ENCODE results near the gene ANKRD33.

Gene ANKRD33

DNA sequence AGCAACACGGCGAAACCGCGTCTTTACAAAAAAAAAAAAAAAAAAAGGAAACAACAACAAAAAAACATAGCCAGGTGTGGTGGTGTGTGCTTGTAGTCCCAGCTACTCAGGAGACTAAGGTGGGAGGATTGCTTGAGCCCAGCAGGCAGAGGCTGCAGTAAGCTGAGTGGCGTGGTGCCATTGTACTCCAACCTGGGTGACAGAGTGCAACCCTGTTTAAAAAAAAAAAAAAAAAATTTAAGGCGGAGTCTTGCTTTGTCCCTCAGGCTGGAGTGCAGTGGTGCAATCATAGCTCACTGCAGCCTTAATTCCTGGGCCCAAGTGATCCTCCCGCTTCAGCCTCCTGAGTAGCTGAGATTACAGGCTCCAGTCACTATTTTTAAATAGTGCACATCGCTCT lies 21.1 kb upstream of the ANKRD33 start:
- Mint-ChIP-seq H3K27me3 (peaks cover 67% of the 10 kb centered on the region), H3K9me3 (no peaks in the 10 kb centered on the region), H3K36me3 (ENCODE audit: low read depth) (no peaks in the 10 kb centered on the region), H3K4me1 (ENCODE audit: low read depth) (peaks cover 68% of the 10 kb centered on the region), H3K27ac (no peak overlapping the region), H3K4me3 (no peak overlapping the region)
- intact Hi-C loops (cut with micrococcal nuclease) = no loop called here

DNA sequence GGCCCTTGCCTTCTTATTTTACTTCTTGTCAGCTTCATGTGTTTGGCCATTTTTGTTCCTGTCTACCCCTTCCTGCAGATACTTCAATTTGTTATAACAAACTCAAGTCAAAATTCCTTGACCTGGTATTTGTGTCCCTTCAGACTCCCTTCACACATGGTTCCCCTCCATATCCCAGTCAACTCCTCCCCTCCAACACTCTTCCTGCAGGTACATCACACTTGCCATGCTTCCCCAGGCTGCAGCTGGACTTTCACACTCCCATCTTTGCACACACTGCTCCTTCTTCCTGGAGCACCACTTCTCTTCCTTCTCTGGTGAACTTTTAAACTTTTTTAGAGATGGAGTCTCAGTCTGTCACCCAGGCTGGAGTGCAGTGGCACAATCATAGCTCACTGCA lies 20.5 kb upstream of the ANKRD33 start:
- no peak overlapping the region for H3K27ac Mint-ChIP-seq
- H3K27me3 Mint-ChIP-seq = peaks cover 62% of the 10 kb centered on the region
- intact Hi-C loops (cut with micrococcal nuclease) = no loop called here
- no peaks in the 10 kb centered on the region for H3K9me3 Mint-ChIP-seq
- peaks cover 69% of the 10 kb centered on the region for H3K4me1 Mint-ChIP-seq (ENCODE audit: low read depth)
- H3K4me3 Mint-ChIP-seq = no peak overlapping the region
- no peaks in the 10 kb centered on the region for H3K36me3 Mint-ChIP-seq (ENCODE audit: low read depth)

DNA sequence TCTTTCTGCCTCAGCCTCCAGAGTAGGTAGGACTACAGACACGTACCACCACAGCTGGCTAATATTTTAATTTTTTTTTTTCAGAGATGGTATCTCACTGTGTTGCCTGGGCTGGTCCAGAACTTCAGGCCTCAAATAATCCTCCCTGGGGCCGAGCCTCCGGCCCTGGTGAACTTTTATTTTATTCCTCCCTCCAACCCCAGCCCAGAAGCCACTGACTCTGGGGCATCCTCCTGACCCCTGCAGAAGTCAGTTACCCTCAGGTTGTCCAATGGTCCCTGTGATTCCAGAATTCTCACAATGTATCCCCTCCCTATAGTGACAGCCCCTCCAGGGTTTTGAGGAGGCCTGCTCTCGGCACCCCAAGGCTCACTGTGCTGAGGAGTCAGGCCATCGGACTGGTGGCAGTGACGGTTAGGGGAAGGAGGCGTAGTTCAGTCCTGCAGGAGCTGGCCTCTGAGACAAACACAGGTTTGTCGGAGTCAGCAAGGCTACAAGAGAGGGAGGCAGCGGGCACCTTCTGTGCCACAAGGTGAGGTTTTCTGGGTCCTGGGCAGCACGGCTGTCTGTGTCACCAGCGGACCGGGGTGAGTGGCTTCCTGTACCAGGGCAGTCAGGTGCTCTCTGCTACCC lies 20.0 kb upstream of the ANKRD33 start:
- peaks cover 58% of the 10 kb centered on the region for H3K27me3 Mint-ChIP-seq
- H3K36me3 Mint-ChIP-seq (ENCODE audit: low read depth) = no peaks in the 10 kb centered on the region
- H3K4me3 Mint-ChIP-seq = no peak overlapping the region
- H3K4me1 Mint-ChIP-seq (ENCODE audit: low read depth) = peaks cover 69% of the 10 kb centered on the region
- H3K9me3 Mint-ChIP-seq = no peaks in the 10 kb centered on the region
- intact Hi-C loops (cut with micrococcal nuclease) = no loop called here
- no peak overlapping the region for H3K27ac Mint-ChIP-seq

DNA sequence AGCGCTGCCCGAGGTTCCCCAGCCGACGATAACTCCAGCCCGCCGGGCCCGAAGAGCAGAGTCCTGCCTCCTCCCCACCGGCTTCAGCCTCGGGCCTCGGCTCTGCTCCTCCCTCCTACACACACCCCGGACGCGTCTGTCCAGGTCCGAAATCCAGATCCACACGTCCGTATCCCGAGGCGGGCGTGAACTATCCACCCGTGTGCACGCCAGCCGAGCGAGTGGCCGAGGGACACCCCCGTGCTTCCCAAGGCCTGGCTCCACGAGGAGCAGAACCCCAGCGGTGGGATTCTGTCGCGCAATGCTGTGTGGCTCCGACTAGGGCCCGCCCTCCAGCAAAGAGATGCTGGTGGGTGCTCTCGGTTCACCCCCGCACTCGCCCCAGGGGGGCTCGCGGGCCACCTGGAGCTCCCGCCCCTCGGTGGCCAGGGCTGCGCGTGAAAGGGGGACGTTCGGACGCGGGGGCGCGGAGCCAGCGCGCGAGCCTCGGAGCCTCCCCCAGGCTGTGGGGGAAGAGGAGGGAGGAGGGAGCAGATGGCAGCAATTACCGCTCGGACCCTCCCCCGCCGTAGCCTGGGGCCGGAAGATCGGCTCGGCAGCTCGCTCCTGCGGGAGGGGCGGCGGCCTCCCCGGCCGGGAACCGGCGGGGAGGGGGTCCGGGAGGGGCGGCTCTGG lies 18.9 kb upstream of the ANKRD33 start:
- Mint-ChIP-seq H3K4me3 (peak overlapping the region; percentile 68), H3K4me1 (ENCODE audit: low read depth) (peaks cover 62% of the 10 kb centered on the region), H3K27ac (peak overlapping the region; percentile 59), H3K27me3 (peaks cover 52% of the 10 kb centered on the region), H3K36me3 (ENCODE audit: low read depth) (no peaks in the 10 kb centered on the region), H3K9me3 (no peaks in the 10 kb centered on the region)
- intact Hi-C loops (cut with micrococcal nuclease) = no loop called here

DNA sequence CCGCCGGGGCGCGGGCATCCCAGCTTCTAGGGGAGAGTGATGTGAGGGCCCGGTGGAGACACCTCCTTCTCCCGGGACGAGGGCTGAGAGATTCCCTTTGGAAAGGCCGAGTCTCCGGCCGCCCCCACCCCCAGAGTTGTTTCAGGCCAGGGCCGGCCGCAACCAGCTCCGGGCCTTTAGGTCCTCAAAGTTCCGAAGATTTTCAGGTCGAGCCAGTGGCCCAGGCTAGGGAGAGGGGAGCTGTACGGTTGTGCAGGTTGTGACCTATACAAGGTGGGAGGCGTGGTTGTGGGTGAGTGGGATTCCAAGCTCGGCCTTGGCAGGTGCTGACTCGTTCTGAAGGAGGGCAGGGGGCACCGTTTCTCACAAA lies 18.4 kb upstream of the ANKRD33 start:
- H3K4me3 Mint-ChIP-seq = no peak overlapping the region
- H3K27ac Mint-ChIP-seq = no peak overlapping the region
- peaks cover 50% of the 10 kb centered on the region for H3K27me3 Mint-ChIP-seq
- intact Hi-C loops (cut with micrococcal nuclease) = no loop called here
- H3K36me3 Mint-ChIP-seq (ENCODE audit: low read depth) = no peaks in the 10 kb centered on the region
- H3K9me3 Mint-ChIP-seq = no peaks in the 10 kb centered on the region
- peaks cover 64% of the 10 kb centered on the region for H3K4me1 Mint-ChIP-seq (ENCODE audit: low read depth)

DNA sequence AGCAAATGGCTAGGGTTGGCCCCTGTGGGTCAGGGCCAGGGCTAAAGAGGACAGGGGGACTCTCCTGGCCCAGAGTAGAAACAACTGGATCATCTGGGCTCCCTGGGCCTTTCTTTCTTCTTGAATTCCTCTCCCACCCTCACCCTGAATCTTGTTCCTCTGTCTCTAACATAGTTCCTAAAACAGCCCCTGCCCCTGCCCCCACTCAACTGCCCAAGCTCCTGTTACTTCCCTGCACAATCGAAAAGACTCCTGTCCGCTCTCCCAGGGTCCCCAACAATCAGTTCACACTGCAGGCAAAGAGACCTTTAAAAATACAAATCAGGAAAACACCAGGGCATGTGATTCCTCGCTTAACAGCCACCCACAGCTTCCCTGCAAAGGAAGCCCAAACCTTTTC lies 18.0 kb upstream of the ANKRD33 start:
- Mint-ChIP-seq H3K4me3 (no peak overlapping the region), H3K27ac (no peak overlapping the region), H3K36me3 (ENCODE audit: low read depth) (no peaks in the 10 kb centered on the region), H3K27me3 (peaks cover 46% of the 10 kb centered on the region), H3K9me3 (no peaks in the 10 kb centered on the region), H3K4me1 (ENCODE audit: low read depth) (peaks cover 60% of the 10 kb centered on the region)
- intact Hi-C loops (cut with micrococcal nuclease) = no loop called here

DNA sequence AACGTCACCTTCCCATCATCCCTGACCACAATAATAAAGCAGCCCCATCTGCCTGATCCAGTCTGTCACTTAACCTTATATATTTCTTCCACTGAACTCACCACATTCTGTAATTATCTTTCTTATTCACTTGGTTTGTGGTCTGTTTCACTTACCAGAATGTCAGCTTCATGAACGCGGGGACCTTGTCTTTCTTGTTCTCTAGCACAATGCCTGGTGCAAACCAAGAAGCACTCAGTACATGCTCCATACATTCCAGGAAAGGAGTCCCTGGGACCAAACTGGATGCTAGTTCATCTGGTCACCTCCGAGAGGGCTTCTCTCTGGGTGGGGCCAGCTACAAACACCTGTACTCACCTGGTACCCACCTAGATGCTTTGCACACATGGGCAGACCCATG lies 17.4 kb upstream of the ANKRD33 start:
- Mint-ChIP-seq H3K27me3 (peaks cover 40% of the 10 kb centered on the region), H3K9me3 (no peaks in the 10 kb centered on the region), H3K4me3 (peak overlapping the region; percentile 6), H3K27ac (no peak overlapping the region), H3K36me3 (ENCODE audit: low read depth) (no peaks in the 10 kb centered on the region), H3K4me1 (ENCODE audit: low read depth) (peaks cover 55% of the 10 kb centered on the region)
- intact Hi-C loops (cut with micrococcal nuclease) = no loop called here

DNA sequence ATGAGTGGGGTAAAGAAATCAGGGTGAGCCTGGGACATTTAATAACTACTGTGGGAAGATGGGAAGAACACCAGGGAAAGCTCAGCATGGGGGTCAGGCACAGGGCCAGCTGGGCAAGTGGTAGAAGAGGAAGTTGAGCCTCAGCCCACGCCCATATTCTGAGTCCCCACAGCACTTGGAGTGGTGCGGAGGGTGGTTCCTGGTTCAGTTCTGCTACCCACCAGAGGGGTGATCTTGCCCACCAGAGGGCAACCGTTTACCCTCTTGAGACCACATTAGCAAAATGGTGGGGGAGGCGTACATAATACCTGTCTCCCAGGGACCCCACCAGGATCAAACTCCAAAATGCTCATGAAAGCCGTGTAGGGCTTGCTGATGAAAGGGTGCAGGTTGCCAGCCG lies 16.8 kb upstream of the ANKRD33 start:
- intact Hi-C loops (cut with micrococcal nuclease) = no loop called here
- Mint-ChIP-seq H3K4me1 (ENCODE audit: low read depth) (peaks cover 55% of the 10 kb centered on the region), H3K4me3 (no peak overlapping the region), H3K27me3 (peaks cover 38% of the 10 kb centered on the region), H3K9me3 (no peaks in the 10 kb centered on the region), H3K36me3 (ENCODE audit: low read depth) (no peaks in the 10 kb centered on the region), H3K27ac (no peak overlapping the region)

DNA sequence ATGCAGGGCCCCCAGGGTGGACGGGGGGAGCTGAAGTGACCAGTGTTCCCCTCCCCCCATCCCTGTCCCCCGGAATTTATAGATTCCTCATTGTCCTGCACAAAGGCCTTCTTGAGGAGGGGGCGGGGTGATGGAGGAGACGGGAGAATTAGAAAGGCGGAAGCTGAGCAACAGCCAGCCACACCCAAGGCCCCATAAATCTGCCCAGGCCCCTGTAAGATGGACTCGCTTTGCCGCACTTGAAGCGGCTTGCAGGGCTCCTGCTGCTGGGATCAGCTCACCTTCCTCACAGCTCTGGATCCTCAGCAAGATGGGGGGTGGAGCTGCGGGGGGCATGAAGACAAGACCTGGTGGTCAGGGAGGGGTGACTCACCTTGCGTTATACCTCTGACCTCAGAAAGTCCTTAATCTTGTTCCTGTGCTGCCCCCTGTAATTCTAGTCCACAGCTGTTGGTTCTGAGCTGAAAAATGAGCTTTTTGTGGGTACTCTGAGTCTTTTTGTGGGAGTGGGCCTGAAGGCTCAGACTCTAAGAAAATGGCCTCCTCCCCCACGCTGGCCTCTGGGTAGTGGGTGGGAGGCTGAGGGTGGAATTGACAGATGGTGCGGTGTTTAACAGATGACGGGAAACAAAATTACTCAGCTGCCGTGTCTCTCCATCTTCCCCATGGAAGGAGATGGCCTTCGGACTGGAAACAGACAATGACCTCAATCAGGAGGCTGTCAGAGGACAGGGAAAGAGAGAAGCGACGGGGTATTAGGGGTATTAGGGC lies 15.8 kb upstream of the ANKRD33 start:
- Mint-ChIP-seq H3K4me1 (ENCODE audit: low read depth) (peaks cover 54% of the 10 kb centered on the region), H3K27ac (no peak overlapping the region), H3K27me3 (peaks cover 37% of the 10 kb centered on the region), H3K4me3 (no peak overlapping the region), H3K36me3 (ENCODE audit: low read depth) (no peaks in the 10 kb centered on the region), H3K9me3 (no peaks in the 10 kb centered on the region)
- intact Hi-C loops (cut with micrococcal nuclease) = no loop called here

DNA sequence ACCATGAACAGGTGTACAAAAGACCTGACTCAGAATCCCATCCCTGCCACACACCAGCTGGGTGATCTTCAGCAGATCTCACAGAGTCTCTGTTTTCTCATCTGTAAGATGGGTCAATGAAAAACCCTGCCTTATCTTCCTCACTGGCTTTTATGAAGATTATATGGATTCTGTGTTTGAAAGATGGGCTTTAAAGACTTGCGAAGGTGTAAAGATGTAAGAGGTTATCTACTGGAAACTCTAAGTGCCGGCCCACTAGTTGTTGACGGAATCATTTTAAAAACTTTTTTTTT lies 15.3 kb upstream of the ANKRD33 start:
- intact Hi-C loops (cut with micrococcal nuclease) = no loop called here
- Mint-ChIP-seq H3K27ac (no peak overlapping the region), H3K4me1 (ENCODE audit: low read depth) (peaks cover 49% of the 10 kb centered on the region), H3K27me3 (peaks cover 32% of the 10 kb centered on the region), H3K4me3 (no peak overlapping the region), H3K36me3 (ENCODE audit: low read depth) (no peaks in the 10 kb centered on the region), H3K9me3 (no peaks in the 10 kb centered on the region)

DNA sequence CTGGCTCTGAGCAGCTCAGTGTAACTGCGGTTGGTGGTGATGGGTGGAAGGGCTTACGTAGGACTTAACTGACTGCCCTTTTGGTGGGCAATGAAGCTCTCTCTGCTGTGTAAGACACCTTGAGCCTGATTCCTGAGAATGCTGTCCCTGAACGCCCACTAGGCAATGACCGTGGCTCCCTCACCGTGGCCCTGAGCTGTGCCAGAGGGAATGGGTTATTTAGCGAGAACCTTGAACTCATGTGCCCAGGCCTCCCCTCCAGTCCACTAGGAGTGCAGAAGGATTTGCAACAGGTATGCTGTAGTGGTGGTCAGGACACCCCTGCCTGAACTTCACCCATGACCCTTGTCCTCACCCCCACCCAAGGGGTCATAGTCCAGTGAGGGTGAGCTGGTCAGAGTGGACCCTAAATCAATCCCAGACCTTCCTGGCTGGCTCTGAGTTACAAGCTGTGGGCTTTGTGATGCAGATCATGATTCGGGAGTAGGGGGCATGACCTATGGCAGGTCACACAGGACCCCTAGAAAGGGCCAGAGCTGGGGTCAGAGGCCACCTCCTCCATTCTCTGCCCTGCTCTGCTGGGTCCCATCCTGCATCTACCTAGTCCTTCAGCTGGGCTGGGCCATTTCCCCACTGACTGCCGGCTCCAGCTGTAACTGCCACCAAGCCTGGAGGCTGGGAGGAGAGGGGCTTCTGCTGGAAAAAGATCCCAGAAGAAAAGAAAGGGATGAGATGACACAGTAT lies 14.5 kb upstream of the ANKRD33 start:
- peaks cover 25% of the 10 kb centered on the region for H3K27me3 Mint-ChIP-seq
- no peaks in the 10 kb centered on the region for H3K9me3 Mint-ChIP-seq
- H3K4me3 Mint-ChIP-seq = no peak overlapping the region
- intact Hi-C loops (cut with micrococcal nuclease) = no loop called here
- H3K4me1 Mint-ChIP-seq (ENCODE audit: low read depth) = peaks cover 41% of the 10 kb centered on the region
- H3K36me3 Mint-ChIP-seq (ENCODE audit: low read depth) = no peaks in the 10 kb centered on the region
- no peak overlapping the region for H3K27ac Mint-ChIP-seq

DNA sequence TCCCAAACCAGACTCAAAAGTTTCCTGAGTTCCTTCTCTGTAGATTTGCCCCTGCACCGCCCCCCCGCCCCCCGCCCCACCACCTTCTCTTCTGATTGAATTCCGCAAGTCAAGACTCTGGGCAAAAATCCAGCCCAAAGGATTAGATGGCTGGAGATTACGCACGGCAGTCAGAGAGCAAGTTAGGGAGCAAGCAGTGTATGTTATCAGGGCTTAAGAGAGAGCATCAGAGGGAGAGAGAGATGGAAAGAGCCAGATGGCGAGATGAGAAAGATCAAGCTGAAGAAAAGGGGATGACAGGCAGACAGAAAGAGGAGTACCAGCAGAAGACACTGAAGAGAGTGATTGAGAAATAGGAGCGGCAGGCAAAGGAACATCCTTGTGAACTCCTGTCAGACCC lies 13.9 kb upstream of the ANKRD33 start:
- no peak overlapping the region for H3K27ac Mint-ChIP-seq
- no peak overlapping the region for H3K4me3 Mint-ChIP-seq
- no peaks in the 10 kb centered on the region for H3K9me3 Mint-ChIP-seq
- H3K27me3 Mint-ChIP-seq = peaks cover 20% of the 10 kb centered on the region
- intact Hi-C loops (cut with micrococcal nuclease) = loop anchor here (2.0 kb wide), 1 partner anchor 45 kb away; no protein-coding TSS in a partner anchor
- peaks cover 35% of the 10 kb centered on the region for H3K4me1 Mint-ChIP-seq (ENCODE audit: low read depth)
- H3K36me3 Mint-ChIP-seq (ENCODE audit: low read depth) = no peaks in the 10 kb centered on the region

DNA sequence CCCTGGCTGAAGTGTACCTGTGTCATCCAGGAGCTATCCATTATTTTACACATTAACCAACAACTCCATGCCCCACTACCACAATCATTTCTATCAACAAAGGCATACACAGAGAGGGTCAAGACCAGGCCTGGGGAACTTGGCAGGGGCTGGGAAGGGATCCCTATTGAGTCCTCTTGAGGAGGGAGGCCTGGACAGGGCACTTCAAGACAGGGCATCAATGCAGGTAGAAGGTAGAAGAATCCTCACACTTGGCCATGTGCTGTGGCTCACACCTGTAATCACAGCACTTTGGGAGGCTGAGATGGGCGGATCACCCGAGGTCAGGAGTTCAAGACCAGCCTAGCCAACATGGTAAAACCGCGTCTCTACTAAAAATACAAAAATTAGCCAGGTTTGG lies 13.4 kb upstream of the ANKRD33 start:
- Mint-ChIP-seq H3K9me3 (no peaks in the 10 kb centered on the region), H3K36me3 (ENCODE audit: low read depth) (no peaks in the 10 kb centered on the region), H3K4me3 (no peak overlapping the region), H3K4me1 (ENCODE audit: low read depth) (peaks cover 30% of the 10 kb centered on the region), H3K27me3 (peaks cover 17% of the 10 kb centered on the region), H3K27ac (no peak overlapping the region)
- intact Hi-C loops (cut with micrococcal nuclease) = loop anchor here (2.0 kb wide), 1 partner anchor 46 kb away; no protein-coding TSS in a partner anchor

DNA sequence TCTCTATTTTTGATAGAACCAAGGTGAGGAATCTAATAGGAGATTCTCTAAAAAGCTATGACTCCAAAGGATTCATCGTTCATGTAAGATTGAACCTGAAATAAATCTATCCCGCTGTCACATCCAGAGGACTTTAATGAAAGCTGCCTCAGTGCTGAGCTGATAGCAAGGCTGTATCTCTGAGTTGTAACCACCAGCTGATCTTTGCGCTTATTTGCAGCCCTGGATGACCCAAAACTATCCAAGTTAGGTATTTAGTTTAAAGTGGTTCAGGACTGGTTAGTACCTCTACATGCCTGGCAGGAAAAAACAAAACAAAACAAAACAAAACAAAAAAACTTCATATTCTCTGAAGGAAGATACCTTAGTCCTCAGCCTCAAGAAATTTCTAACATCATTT lies 8.8 kb upstream of the ANKRD33 start:
- peaks cover 8% of the 10 kb centered on the region for H3K9me3 Mint-ChIP-seq
- H3K4me3 Mint-ChIP-seq = no peak overlapping the region
- no peak overlapping the region for H3K27ac Mint-ChIP-seq
- H3K27me3 Mint-ChIP-seq = peaks cover under 1% of the 10 kb centered on the region
- intact Hi-C loops (cut with micrococcal nuclease) = loop anchor here (5.0 kb wide), 1 partner anchor 347 kb away; no protein-coding TSS in a partner anchor
- no peaks in the 10 kb centered on the region for H3K36me3 Mint-ChIP-seq (ENCODE audit: low read depth)
- peaks cover 17% of the 10 kb centered on the region for H3K4me1 Mint-ChIP-seq (ENCODE audit: low read depth)
